Panc1 (cell line): ENCODE results near the gene GALNT16. TPM values are rescaled to one million over a fixed set of nuclear protein-coding genes. Genes with fewer than 3 reads are reported as not detected.

ENCODE experiments used
- ATAC-seq: fragments of 200-7000 bp; cut with Tn5 transposase; 2 replicates; pipeline ENCODE4 v1.9.1; 2020; ENCODE audit warnings: mild to moderate bottlenecking, moderate library complexity
- BruUV-seq: library from RNA; stranded (reverse); fragments of 400-500 nt; replicated peaks from 2 replicates; lab custom pipeline; 2021; lab: Mats Ljungman, UMichigan
- CTCF ChIA-PET: fragments of 300-600 bp; sonication (Branson Sonifier 250); formaldehyde crosslinking; loops from one replicate; lab custom pipeline; 2022; ENCODE audit warnings: antibody characterized with exemption; lab: Charles Lee
- POLR2A ChIA-PET: fragments of 300-600 bp; sonication (Branson Sonifier 250); formaldehyde crosslinking; loops from one replicate; lab custom pipeline; 2022; ENCODE audit warnings: antibody characterized with exemption; lab: Charles Lee
- DNase-seq: peaks from one replicate; pipeline ENCODE4 v3.0.0-alpha.2; 2010; ENCODE audit warnings: low read depth, low spot score
- H3K27ac ChIP-seq: 2 replicates; pipeline ENCODE4 v1.5.1; 2011; ENCODE audit warnings: mild to moderate bottlenecking, low read length, inconsistent platforms
- H3K27me3 ChIP-seq: fragments of 200-500 bp; sonication (Bioruptor generic); 2 replicates; pipeline ENCODE4 v1.6.0; 2014; ENCODE audit warnings: low read length, inconsistent platforms; ENCODE audit not compliant: control insufficient read depth, insufficient read depth
- H3K36me3 ChIP-seq: fragments of 200-500 bp; sonication (Bioruptor generic); 2 replicates; pipeline ENCODE4 v1.5.1; 2014; ENCODE audit warnings: inconsistent platforms, mild to moderate bottlenecking, low read length, moderate library complexity; ENCODE audit not compliant: control insufficient read depth, insufficient read depth
- H3K4me1 ChIP-seq: 2 replicates; pipeline ENCODE4 v1.5.1; 2011; ENCODE audit warnings: inconsistent platforms, mild to moderate bottlenecking, low read length, moderate library complexity; ENCODE audit not compliant: control insufficient read depth, insufficient read depth
- H3K4me3 ChIP-seq, 2 experiments: 2 replicates each; pipeline ENCODE4 v1.5.1; 2011 to 2012; ENCODE audit warnings: low read depth in 2 of 2, low read length in 2 of 2, mild to moderate bottlenecking in 2 of 2, inconsistent platforms in 1 of 2, moderate library complexity in 1 of 2
- H3K9me3 ChIP-seq: fragments of 200-500 bp; sonication (Bioruptor generic); 2 replicates; pipeline ENCODE4 v1.5.1; 2014; ENCODE audit warnings: low read depth, mild to moderate bottlenecking, inconsistent platforms, low read length, moderate library complexity; ENCODE audit not compliant: control insufficient read depth, insufficient read depth
- CTCF ChIP-seq: fragments of 450-650 bp; IDR thresholded peaks from 2 replicates; pipeline ENCODE4 v1.5.1; 2017; ENCODE audit warnings: mild to moderate bottlenecking
- POLR2AphosphoS5 ChIP-seq: IDR thresholded peaks from 2 replicates; pipeline ENCODE4 v1.6.1; 2012; ENCODE audit warnings: mild to moderate bottlenecking, low read depth, low read length, moderate library complexity
- SIN3A ChIP-seq: IDR thresholded peaks from 2 replicates; pipeline ENCODE4 v1.6.1; 2012; ENCODE audit warnings: low read depth, mild to moderate bottlenecking, low read length, moderate library complexity, borderline replicate concordance; ENCODE audit not compliant: insufficient read depth
- TCF7L2 ChIP-seq: IDR thresholded peaks from 2 replicates; pipeline ENCODE4 v1.6.1; 2011; ENCODE audit warnings: mild to moderate bottlenecking, low read depth, low read length, inconsistent platforms
- in situ Hi-C: cut with HindIII; loops from 2 replicates; pipeline ENCODE4 v1.10.0; 2016; ENCODE audit warnings: low sequenced_read_pairs, low pct_unique_long_range_greater_than_20kb
- intact Hi-C: fragments of 100-400 bp; cut with micrococcal nuclease; formaldehyde crosslinking; loops from one replicate; pipeline ENCODE4 v1.10.0; 2022; ENCODE audit not compliant: unreplicated experiment
- total RNA-seq: library from RNA; stranded (reverse); gene quantifications from one replicate; pipeline ENCODE4 v1.2.1, GENCODE V29; 2021; ENCODE audit not compliant: unreplicated experiment
- TF ChIP-seq, protein P1 (sequence below), 2 experiments: IDR thresholded peaks; 2 replicates each; pipeline ENCODE4 v1.6.1; 2011 to 2012; ENCODE audit warnings: low read depth in 2 of 2, control low read depth in 1 of 2, low read length in 1 of 2, mild to moderate bottlenecking in 1 of 2, moderate library complexity in 1 of 2; ENCODE audit not compliant: insufficient read depth in 1 of 2

The GALNT16 gene
- total RNA-seq, 1 experiment from 2014 or later = 0.72 TPM

- Histone ChIP-seq H3K4me1 (no peaks in the 10 kb centered on the region), H3K4me3 (no peak overlapping the region), H3K27me3 (no peaks in the 10 kb centered on the region), H3K27ac (no peak overlapping the region), H3K36me3 (peaks cover 2% of the 10 kb centered on the region; the same call in 1 of the 2 replicates), H3K9me3 (no peaks in the 10 kb centered on the region)
- in situ Hi-C loops = no loop called here
- TF ChIP-seq, protein P1, sequence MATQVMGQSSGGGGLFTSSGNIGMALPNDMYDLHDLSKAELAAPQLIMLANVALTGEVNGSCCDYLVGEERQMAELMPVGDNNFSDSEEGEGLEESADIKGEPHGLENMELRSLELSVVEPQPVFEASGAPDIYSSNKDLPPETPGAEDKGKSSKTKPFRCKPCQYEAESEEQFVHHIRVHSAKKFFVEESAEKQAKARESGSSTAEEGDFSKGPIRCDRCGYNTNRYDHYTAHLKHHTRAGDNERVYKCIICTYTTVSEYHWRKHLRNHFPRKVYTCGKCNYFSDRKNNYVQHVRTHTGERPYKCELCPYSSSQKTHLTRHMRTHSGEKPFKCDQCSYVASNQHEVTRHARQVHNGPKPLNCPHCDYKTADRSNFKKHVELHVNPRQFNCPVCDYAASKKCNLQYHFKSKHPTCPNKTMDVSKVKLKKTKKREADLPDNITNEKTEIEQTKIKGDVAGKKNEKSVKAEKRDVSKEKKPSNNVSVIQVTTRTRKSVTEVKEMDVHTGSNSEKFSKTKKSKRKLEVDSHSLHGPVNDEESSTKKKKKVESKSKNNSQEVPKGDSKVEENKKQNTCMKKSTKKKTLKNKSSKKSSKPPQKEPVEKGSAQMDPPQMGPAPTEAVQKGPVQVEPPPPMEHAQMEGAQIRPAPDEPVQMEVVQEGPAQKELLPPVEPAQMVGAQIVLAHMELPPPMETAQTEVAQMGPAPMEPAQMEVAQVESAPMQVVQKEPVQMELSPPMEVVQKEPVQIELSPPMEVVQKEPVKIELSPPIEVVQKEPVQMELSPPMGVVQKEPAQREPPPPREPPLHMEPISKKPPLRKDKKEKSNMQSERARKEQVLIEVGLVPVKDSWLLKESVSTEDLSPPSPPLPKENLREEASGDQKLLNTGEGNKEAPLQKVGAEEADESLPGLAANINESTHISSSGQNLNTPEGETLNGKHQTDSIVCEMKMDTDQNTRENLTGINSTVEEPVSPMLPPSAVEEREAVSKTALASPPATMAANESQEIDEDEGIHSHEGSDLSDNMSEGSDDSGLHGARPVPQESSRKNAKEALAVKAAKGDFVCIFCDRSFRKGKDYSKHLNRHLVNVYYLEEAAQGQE (IDR thresholded peaks at IDR 0.05; ENCODE audit: insufficient read depth in 1 of 2, low read depth in 2 of 2, low read length in 1 of 2) = no peak
- TF ChIP-seq CTCF = no peak
- TF ChIP-seq POLR2AphosphoS5 = no peak
- no peak for TF ChIP-seq SIN3A
- no peak for TF ChIP-seq TCF7L2
- ChIA-PET CTCF (no interaction called here), POLR2A (no interaction called here)
- intact Hi-C loops = no loop called here
- DNase-seq = no peak
- ATAC-seq = no peak
- BruUV-seq = no TSS peak
Measured at GRCh38 chr14:69373104-69373503, 113.1 kb downstream of the GALNT16 start.

DNA sequence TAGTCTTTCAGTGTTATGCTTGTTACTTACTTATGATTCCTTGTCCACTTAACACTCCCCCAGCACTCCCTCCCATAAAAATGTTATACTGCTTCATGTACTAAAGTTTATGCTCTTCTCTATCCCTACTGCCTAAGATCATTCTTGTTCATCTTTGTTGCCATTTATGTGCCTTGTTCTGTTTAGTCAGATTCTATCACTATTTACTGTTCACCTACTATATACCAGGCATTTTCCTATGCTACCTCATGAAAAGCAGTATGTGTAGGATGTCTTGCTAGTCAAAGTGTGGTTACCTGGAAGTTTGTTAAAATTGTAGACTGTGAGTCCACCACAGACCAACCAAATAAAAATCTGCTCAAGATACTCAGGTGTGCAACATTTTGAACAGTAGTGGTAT is 114.3 kb downstream of the GALNT16 start:
- intact Hi-C loops (no loop called here), in situ Hi-C loops (no loop called here)
- H3K27ac ChIP-seq = no peak overlapping the region
- no peaks in the 10 kb centered on the region for H3K4me1 ChIP-seq
- no peaks in the 10 kb centered on the region for H3K9me3 ChIP-seq
- DNase-seq (no peak), ATAC-seq (no peak)
- BruUV-seq = no TSS peak
- TF ChIP-seq, protein P1 (IDR thresholded peaks at IDR 0.05; ENCODE audit: insufficient read depth in 1 of 2, low read depth in 2 of 2, low read length in 1 of 2) = no peak
- TF ChIP-seq SIN3A (no peak), POLR2AphosphoS5 (no peak)
- H3K36me3 ChIP-seq = peaks cover 3% of the 10 kb centered on the region; the same call in 1 of the 2 replicates
- H3K4me3 ChIP-seq = no peak overlapping the region
- ChIA-PET POLR2A (no interaction called here), CTCF (no interaction called here)
- no peaks in the 10 kb centered on the region for H3K27me3 ChIP-seq
